CD4-positive, alpha-beta T cell treated with Interleukin-17A for 4 hours (primary cell): ENCODE results near the gene METTL14.
"Not testable (repeated sequence)": the region's sequence is repeated elsewhere in the genome, so short reads cannot be mapped to it uniquely, and the experiment has no call there.

Experiments
- DNase-seq: peaks from one replicate; pipeline ENCODE4 v3.0.0-alpha.2; 2020; ENCODE audit warnings: mixed read lengths

METTL14 gene

DNA sequence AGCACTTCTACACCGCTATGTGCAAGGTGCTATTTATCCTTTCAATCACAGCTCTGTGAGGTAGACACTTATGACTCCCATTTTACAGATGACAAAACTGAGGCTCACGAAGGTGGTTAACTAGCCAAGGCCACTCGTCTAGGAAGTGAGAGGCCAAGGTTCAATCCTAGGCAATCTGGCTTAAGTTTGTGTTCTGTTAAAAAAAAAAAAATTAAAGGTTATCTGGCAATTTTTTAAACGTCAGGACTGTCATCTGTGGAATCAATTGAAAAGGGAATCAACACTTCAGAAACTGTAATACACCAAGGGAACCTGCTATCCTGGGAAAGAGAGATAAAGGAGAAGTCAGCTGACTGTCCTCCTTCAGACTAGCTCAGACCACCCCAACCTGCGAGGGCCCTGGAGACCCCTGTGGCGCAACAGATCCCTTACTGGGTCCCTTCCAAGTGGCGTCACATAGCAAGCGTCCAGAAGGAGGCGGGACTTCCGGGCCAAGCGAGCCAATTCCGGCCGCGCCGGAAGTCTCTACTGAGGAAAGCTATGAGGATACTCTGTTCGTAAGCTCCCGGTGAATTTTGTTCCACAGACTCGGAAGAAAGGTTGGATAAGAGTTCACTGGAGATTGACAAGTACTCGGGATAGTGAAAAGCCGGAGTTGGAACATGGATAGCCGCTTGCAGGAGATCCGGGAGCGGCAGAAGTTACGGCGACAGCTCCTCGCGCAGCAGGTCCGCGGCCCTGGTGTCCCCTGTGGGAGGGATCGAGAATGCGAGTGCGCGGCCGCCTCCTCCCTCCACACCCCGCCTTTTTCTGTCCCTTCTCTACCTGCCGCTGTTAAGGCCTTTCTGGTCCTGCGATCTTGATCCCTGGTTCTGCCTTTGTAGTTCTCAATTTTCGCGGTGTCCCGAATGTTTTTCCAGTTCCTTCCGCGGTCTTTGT is at the start of gene METTL14:
Gene METTL14, plus strand, starts transcription at position 520 of the 939 bp plus-strand sequence. Its CDS starts 143 bp downstream, at position 663.
- DNase-seq, result peak; percentile 88

DNA sequence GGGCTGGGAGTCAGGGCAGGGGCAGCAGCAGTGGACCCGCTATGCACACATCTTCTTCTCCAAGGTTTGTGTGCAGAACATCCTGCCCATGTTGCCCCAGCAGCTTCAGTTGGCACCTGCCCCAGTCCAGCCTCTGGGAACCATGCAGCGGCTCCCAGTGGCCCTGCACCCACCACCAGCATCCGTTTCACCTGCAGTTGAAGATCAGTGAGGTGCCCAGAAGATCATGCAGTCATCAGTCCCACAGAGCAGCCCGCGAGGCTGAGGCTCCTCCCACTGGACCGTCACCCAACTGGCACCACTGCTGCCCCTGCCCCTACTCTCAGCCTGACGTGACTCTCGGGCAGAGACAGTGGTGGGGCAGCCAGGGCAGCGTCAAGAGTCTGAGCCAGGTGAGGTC is 49.1 kb upstream of the METTL14 start:
- DNase-seq, result not testable (repeated sequence)

DNA sequence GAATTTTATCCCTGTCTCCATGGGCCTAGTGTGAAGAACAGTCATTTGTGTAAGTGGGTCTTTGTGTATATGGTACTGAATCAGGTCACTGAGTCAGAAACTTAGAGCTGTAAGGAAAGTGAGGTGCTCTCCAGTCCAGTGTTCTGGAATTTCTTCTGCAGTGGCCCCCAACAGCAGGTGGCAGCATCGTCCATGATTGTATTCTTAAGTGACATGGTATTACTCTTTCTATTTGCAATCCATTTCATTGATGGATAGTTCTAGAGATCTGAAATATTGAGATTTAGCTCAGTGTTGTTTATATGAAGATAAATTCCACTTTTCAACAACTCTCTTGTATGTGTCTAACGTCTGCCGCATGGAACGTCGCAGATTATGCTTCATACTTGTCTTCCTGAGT is 20.5 kb upstream of the METTL14 start:
- DNase-seq, result not testable (repeated sequence)

DNA sequence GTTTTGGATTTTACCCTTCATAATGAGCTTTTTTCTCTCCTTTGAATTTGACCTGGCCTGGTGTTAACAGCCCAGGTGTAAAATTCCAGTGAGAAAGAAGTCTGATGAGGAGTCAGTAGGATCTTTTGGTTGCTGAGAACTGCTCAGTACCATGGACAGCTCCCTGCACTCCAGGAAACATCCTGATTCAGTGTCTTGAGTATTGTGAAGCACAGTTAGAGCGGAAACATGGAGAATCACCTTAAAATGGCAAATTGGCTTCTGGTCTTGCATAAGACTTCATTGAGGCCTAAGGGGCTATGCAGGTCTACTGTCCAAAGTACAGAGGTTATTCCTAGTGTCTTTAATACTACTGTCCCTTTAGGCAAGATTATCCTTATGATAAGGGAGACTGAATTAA is 16.0 kb upstream of the METTL14 start:
- peak; percentile 65 for DNase-seq

DNA sequence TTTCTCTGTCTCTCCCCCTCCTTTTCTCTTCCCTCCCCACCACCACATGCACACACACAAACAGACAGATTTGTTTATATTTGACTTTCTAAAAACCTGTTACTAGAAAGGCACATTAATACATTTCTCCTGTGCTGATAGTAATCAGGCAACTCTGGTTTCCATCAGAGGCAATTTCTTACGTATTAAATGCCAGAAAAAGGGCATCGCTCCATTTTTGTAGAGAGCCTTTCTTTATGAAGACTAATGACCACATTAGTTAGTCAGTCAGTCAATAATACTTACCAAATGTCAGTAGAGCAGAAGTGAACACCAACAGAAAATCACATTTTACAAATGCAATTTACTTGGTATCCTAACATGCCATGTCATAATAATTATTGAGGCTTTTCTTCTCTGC is 14.2 kb upstream of the METTL14 start:
- not testable (repeated sequence) for DNase-seq

DNA sequence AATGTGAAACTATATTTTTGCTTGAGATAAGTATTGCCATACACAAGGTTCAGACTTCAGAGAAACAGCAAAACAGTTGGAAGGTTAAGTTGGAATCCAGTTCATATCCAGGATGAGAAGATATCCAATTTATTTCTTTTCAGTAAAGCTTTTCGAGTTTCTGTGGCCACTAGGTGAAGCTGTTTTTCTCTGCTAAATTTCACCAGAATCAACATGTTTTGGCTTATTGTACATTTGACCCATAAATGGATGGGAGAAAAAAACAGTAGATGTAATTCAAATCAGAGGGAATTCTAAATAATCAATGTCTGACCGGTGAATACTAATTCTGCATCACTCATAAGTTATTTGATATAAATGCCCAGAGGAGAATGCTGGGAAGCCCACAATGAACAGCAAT is 9.1 kb upstream of the METTL14 start:
- DNase-seq, result no peak

DNA sequence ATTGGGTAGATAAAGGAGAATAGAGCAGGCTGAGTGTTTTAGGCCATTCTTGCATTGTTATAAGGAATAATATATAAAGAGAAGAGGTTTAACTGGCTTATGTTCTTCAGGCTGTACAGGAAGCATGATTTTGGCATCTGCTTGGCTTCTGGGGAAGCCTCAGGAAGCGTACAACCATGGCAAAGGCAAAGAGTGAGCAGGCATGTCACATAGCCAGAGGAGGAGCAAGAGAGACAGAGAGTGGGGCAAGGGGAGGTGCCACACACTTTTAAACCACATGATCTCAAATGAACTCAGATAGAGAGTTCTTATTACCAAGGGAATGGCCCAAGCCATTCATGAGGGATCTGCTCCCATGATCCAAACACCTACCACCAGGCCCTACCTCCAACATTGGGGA is 4.4 kb upstream of the METTL14 start:
- no peak for DNase-seq

DNA sequence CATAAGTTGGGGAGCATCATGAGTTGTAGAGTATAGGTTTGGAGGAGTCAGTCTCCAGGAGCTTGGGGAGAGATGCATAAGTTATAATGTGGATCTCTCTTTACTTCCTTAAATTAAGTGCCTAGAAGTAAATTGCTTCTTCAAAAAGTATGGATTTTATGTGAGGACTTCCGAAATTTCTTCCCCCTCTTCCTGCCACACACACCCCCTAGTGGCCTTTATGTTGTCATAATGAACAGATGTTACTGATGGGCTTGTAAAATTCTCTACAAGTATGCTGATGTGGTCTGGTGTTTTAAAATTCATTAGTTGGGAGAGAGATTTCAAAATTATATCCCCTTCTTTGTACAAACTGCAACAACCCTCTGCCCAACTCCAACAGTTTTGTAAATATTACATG is 2.3 kb upstream of the METTL14 start:
- DNase-seq, result no peak

DNA sequence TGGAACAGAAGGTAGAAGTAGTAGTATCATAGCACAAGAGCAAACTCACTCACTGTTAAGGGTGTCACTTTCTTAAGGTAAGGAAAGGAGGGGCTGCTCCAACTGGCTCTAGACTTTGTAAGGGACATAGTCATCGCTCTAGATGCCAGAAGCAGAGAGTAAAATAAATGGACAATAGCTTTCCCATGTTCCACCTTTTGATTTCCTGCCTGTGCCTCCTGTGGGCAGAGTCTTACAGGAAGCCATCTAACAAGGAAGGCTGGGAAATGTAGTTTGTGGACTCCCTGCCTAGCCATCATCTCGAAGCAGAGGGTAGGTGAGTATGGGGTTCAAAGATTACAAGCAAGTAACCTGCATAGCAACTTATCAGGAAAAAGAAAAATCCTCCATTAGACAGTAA is 1.7 kb upstream of the METTL14 start:
- DNase-seq, result no peak

DNA sequence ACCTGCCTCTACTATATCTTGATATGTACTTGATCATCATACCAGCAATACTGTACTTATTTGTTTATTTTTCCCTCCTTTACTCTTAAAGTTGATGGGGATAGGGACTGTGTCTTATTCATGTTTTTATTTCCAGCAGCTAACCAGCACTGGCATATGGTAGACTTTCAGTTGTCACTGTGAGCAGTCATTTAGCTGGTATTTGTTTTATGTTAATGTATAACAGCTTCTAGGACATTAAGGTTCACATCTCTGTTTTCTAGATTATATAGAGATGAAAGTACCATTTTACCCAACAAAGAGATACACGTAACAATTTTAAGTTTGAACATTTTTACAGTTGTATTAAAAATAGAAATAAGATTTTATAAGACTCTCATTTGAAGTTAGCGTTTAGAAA is 17.9 kb downstream of the METTL14 start:
- no peak for DNase-seq

DNA sequence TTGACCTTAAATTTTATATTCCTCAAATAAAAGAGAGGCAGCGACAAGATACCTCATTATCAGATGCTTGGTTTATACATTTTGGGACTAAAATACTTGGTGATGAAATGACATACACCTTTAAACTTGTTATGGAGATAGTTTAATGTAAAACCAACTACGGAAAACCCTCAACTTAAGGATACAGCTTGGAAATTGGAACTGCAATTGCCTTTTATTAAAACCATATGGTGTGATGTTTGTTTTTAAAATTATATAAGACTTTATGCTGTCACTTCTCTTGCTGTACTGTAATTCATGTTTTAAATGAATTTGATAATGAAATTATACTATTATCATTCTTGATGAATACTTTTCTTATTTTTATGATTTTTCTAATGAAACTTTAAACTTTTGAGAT is 25.9 kb downstream of the METTL14 start:
- no peak for DNase-seq

DNA sequence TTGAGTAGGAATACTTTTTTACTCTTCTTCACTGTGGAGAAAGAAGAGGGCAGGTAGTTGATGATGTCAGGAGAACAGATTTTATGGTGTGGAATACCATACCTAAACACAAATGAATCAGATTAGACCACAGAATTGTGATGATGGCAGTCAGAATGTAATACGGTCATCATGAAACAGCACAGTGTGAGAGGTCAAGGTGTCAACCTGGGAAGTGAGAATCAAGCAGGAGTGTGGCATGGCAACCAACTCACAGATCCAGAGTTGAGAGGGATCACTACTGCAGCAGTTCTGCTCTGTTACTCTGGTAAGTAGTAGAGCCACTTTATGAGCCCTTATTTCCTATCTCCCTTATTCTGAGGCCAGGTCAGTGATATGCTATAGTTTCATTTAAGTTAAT is 27.7 kb downstream of the METTL14 start:
- DNase-seq, result no peak

DNA sequence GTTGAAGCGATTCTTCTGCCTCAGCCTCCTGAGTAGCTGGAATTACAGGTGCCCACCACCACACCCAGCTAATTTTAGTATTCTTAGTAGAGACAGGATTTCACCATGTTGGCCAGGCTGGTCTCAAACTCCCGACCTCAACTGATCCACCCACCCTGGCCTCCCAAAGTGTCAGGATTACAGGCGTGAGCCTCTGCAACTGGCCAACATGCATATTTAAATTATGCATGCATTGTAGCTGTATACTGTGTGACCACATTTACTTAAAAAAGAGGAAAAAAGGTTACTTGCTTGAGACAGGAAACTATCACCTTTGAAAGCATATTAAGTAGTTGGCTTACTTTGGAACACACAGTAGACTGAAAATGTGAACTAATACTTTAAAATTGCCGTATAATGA is 29.5 kb downstream of the METTL14 start:
- DNase-seq, result no peak

DNA sequence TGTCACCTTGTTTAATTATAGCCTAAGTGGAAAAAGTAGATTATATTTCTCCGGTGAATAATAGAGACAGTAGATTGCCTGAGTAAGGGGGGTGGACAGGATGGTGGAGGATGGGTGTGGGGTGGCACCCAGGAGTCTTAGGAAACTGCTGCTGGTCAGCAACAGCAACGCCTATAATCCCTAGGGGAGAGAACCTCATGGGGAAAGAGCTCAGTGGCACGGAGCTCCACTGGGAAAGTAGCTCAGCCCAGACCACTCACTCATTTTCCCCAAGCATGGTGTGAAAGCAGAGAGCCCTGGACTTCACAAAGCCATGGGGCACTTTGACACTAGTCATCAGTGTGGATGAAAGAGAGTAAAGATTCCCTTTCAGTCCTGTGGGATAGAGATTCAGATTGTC is 31.1 kb downstream of the METTL14 start:
- DNase-seq, result no peak

DNA sequence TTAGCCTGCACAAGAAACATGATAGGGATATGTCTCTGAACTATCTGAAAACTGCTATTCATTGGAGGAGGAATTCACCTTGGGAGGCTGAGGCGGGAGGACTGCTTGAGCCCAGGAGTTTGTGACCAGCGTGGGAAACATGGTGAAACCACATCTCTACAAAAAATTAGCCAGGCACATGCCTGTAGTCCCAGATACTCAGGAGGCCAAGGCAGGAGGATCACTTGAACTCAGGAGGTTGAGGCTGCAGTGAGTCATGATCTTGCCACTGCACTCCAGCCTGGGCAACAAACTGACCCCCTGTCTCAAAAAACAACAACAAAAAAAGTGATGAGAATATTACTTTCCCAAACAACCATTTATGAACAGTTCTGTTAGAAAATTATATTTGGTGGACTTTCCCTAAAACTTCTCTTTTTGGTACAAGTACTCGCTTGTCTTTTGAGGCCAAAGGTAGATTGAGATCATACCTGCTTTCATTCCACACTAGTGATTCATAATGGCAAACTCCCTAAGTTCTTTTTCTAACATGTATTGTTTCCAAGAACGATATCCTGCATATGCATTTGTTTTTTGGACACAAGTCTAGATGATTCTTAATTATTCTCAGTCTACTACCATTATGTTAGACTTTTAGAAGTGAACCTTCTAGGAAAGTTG is 33.4 kb downstream of the METTL14 start:
- DNase-seq, result no peak

DNA sequence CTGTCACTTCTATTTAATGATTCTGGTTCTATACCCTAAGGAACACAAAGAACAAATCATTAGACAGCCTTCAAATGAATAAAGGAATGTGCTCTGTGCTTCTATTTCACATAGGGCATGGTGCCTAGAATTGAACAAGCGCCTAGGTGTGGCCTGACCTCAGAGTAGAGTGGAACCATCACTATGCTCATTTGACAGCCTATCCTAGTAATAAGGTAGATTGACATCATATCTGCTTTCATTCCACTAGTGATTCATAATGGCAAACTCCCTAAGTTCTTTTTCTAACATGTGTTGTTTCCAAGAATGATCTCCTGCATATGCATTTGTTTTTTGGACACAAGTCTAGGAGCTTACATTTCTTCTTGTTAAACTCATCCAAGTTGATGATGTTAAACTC is 36.6 kb downstream of the METTL14 start:
- no peak for DNase-seq

DNA sequence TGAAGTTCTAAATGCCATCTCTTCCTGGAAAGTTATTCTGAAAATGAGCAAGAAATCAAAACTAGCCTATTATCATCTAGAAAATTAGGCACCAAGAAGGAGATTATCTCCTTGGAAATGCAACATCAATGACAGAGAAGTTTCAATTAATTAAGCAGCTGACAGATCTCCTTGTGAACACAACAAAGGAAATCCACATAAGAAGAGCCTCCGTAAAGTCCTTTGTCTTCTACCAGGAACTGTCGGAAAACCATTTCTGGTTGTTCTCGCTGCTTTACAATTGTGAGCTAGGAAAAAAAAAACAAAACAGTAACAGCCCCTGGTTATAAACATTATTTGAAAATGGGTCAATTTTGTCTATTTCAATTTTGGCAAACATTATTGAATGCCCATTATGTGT is 38.2 kb downstream of the METTL14 start:
- no peak for DNase-seq

DNA sequence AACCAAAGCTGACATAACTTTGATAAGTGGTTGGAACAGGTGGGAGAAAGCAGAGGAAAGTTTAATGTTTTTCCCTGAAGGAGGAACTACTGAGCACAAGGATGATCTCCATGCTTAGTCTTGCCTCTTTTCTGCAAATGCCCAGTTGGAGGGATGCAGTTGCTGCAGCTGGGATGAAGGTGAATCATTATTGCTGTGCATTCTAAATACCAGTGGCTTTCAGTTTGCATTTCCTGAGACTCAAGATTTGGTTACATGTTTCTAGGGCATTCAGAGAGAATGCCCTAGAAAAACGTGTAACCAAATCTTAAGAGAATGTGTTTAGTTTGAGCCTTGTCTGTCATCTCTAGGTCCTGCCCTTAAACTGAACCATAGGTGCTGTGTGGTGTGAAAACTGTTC is 42.2 kb downstream of the METTL14 start:
- DNase-seq, result no peak

DNA sequence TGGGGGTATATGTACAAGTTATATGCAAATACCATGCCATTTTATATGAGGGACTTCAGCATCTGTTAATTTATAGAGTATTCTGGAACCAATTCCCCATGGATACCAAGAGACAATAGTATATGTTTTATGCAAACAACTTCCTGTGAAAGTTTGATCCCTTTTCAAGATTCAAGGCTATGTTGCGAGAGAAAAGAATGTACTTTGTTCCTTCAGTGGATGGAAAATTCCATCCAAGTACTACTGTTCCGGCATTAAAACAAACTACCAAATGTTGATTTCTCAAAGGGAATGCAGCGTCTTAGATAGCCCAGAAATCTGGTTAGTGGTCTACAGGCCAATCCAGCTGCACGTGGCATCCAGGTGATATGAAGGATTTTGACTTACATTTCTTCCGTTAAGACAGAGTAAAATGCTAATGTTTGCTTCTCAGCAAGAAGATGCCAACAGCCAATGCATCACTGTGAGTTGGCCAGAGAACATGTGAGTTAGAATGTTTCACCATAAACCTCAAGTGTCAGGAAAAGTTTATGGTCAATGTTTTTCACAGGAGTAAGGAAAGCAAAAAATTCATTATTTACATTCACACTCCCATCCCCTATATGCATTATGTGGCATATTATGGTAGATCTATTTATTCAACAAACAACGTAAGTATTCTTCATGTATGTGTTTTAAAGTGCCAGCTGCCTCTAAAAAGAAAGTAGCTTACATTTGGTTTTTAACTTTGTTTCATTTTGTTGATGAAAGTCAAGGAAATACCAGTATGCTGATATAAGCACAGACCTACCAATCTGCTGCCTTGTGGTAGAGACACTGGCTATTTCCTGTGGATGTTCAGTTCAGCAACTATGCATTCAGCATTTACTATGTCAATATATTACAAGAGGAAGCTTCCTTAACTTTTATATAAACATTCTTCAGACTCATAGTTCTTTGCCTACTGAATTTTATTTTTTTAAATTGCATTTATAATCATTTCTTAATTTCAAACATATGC is 44.4 kb downstream of the METTL14 start:
- peak; percentile 6 for DNase-seq

DNA sequence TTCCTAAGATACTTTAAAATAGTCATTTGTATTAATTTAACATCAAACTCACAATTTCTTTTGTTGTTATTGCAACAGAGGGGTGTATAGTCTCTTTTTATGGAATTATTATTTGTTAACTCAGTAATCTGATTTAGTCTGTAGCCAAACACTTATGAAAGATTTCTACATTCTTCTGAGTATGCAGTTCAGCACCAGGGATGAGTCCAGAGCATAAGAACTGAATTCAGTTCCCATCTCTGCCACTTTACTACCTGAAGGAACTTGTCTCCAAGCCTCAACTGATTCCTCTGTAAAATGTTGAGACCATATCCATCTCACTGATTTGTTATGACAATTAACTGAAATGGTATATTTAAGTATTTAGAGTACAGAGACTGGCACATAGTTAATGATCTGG is 45.5 kb downstream of the METTL14 start:
- DNase-seq, result no peak

DNA sequence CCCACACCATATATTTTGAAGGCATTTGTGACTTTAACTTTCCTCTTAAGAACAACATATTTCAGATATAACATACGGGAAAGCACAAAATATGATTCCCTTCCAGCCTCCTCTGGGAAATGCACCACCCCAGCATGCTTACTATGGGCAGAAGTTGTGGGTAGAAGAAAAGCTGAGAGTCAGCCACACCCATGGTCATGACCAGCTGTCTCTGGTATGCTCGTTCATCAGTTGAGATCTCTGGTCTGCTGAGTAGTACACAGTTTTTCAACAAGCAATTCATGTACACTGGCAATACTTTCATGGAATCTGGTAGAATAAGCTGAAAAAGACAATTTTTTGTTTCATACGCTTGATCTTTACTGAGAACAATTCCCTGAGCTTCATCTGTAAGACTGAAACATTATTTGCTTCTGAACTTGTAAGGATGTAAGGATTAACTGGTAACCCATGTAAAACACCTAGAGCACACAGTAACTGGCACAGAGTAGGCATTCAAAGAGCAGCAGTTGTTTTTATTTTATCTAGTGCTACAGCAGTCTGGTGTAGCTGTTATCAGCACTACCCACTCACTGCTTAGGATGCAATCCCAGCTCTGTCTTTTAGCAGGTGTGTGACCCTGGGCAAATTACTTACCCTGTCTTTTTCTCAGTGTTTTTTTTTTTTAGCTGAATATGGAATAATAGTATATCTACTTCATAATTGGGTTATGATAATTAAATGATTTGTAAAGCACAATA is 47.6 kb downstream of the METTL14 start:
- no peak for DNase-seq

DNA sequence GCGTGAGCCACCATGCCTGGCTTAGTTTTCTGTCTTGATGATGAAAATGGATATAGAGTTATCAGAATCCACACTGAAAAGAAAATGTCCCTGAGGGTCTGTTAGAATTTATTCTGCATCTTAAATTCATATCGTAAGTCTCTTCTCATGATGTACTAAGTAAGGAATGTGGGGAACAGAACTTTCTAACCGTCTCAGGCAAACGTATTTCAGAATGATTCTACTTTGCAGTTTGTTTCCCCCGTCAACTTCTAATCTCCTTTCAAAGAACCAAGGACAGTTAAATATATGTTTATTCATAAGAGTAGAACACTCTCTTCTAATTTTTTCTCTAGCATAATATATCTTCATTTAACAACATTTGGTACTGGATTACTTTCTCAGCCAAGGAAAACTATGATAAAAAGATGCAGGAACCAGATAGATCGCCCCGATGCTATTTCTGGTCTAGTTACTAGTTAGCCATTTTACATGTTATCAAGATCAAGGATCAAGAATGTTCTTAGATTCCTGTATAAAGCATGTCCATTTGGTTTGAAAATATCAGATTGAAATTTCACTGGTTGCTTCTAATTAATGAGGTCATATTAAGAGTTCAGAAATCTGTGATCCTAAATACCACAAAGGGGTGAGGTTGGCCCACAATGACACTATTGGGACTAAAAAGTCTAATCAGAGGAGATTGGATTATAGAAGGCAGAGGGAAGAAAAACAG is 49.5 kb downstream of the METTL14 start:
- DNase-seq, result no peak
